ENCODE data around the gene FPGT. TPM values are rescaled to one million over a fixed set of nuclear protein-coding genes. Genes with fewer than 3 reads are reported as not detected.
"Not testable (repeated sequence)": the region's sequence is repeated elsewhere in the genome, so short reads cannot be mapped to it uniquely, and the experiment has no call there.

The FPGT gene
- total RNA-seq, 1 experiment from 2014 or later = 17.9 TPM

GRCh38 chr1:74247881-74248528 is 50.0 kb downstream of the FPGT start:
- DNase-seq (ENCODE audit: low spot score) = no peak
- in situ Hi-C loops (cut with HindIII; ENCODE audit: low sequenced_read_pairs) = no loop called here

- in situ Hi-C loops (cut with HindIII; ENCODE audit: low sequenced_read_pairs); DNase-seq (ENCODE audit: low spot score): not testable (repeated sequence)
Observed at GRCh38 chr1:74253243-74253824, 55.3 kb downstream of the FPGT start.

Other genes starting within 250 kb of the FPGT start
- gene LRRIQ3, start 66 bp upstream of the FPGT start, total RNA-seq (2014; rRNA removed; shearing (Covaris generic)) = 0.14 and 0.74 TPM in 2 replicates
- 0.25 TPM in 1 of 2 replicates, not detected in the other for gene TNNI3K, start 37.1 kb downstream of the FPGT start, total RNA-seq (2014; rRNA removed; shearing (Covaris generic))